ENCODE results near the gene CCL21. TPM values are rescaled to one million over a fixed set of nuclear protein-coding genes. Genes with fewer than 3 reads are reported as not detected.

The CCL21 gene
- total and polyA plus RNA-seq, 2 donors (not counting 1 experiment from before 2014, with no cell fraction given), result not detected

DNA sequence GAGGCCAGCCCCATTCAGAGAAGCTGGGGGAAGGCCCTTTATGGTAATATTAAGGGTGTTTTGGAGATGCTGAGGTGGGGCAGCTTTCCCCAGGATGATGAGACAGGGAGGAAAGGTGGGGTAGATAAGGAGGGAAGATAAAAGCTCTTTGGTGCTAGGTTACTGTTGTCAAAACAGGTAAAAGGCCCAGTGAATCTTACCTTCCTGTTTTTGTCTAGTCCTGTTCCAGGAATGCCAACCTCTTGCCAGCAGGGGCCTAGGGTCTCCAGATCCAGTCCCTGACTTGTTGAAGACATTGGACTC, 46.7 kb downstream of the CCL21 start:
- H3K27ac ChIP-seq (ENCODE audit: insufficient read depth, low read length), result no peak overlapping the region
- no peaks in the 10 kb centered on the region for H3K27me3 ChIP-seq (ENCODE audit: control insufficient read depth, insufficient read depth, low read length)
- H3K9me3 ChIP-seq (ENCODE audit: control insufficient read depth, insufficient read depth, low read depth, low read length), result no peaks in the 10 kb centered on the region
- no peak overlapping the region for H3K4me2 ChIP-seq (ENCODE audit: extremely low read depth, insufficient read depth, low read length)
- TF ChIP-seq CTCF (conservative IDR thresholded peaks at IDR 0.05 in 1 of 2, IDR thresholded peaks at IDR 0.05 in 1 of 2; ENCODE audit: low read depth in 1 of 2, low read length in 2 of 2) (no peak), EZH2 (IDR thresholded peaks at IDR 0.05; ENCODE audit: low read length, missing control alignments) (no peak)
- no peaks in the 10 kb centered on the region for H4K20me1 ChIP-seq (ENCODE audit: control insufficient read depth, extremely low read depth, insufficient read depth, low read length)
- H3K79me2 ChIP-seq (ENCODE audit: control insufficient read depth, insufficient read depth, low read length), result peaks cover 17% of the 10 kb centered on the region
- no peak overlapping the region for H3K4me3 ChIP-seq (replicated peaks in 1 of 4; ENCODE audit: control extremely low read depth in 1 of 4, insufficient read depth in 1 of 4, low read depth in 3 of 4, low read length in 4 of 4)
- H3K4me1 ChIP-seq (ENCODE audit: control insufficient read depth, extremely low read depth, insufficient read depth, low read length), result peaks cover 9% of the 10 kb centered on the region
- peaks cover 3% of the 10 kb centered on the region for H3K36me3 ChIP-seq (ENCODE audit: control insufficient read depth, insufficient read depth, low read length)
- no peak overlapping the region for H3K9ac ChIP-seq (ENCODE audit: insufficient read depth, low read length)
- H2AFZ ChIP-seq (ENCODE audit: low read length), result no peak overlapping the region
- DNase-seq (ENCODE audit: low read depth in 2 of 2), result no peak

- TF ChIP-seq CTCF (conservative IDR thresholded peaks at IDR 0.05 in 1 of 2, IDR thresholded peaks at IDR 0.05 in 1 of 2; ENCODE audit: low read depth in 1 of 2, low read length in 2 of 2) (no peak), EZH2 (IDR thresholded peaks at IDR 0.05; ENCODE audit: low read length, missing control alignments) (no peak)
- Histone ChIP-seq H3K4me3 (replicated peaks in 1 of 4; ENCODE audit: control extremely low read depth in 1 of 4, insufficient read depth in 1 of 4, low read depth in 3 of 4, low read length in 4 of 4) (no peak within 1 kb of the TSS), H3K27ac (ENCODE audit: insufficient read depth, low read length) (no peak within 1 kb of the TSS), H3K36me3 (ENCODE audit: control insufficient read depth, insufficient read depth, low read length) (peaks cover 1% of the 10 kb centered on the region), H3K4me1 (ENCODE audit: control insufficient read depth, extremely low read depth, insufficient read depth, low read length) (peaks cover 9% of the 10 kb centered on the region), H3K79me2 (ENCODE audit: control insufficient read depth, insufficient read depth, low read length) (peaks cover 13% of the 10 kb centered on the region), H2AFZ (ENCODE audit: low read length) (no peak within 1 kb of the TSS), H3K9me3 (ENCODE audit: control insufficient read depth, insufficient read depth, low read depth, low read length) (no peaks in the 10 kb centered on the region), H3K27me3 (ENCODE audit: control insufficient read depth, insufficient read depth, low read length) (no peaks in the 10 kb centered on the region), H3K4me2 (ENCODE audit: extremely low read depth, insufficient read depth, low read length) (no peak within 1 kb of the TSS), H4K20me1 (ENCODE audit: control insufficient read depth, extremely low read depth, insufficient read depth, low read length) (no peaks in the 10 kb centered on the region), H3K9ac (ENCODE audit: insufficient read depth, low read length) (no peak within 1 kb of the TSS)
- DNase-seq (ENCODE audit: low read depth in 2 of 2), result no peak
Observed at GRCh38 chr9:34662526-34663302, 47.2 kb downstream of the CCL21 start, which contains the start of gene CCL27. Gene CCL27 (minus strand): TSS chr9:34662657. CDS start chr9:34662633, 24 bp downstream.

- H4K20me1 ChIP-seq (ENCODE audit: control insufficient read depth, extremely low read depth, insufficient read depth, low read length), result no peaks in the 10 kb centered on the region
- H3K4me1 ChIP-seq (ENCODE audit: control insufficient read depth, extremely low read depth, insufficient read depth, low read length), result peaks cover 4% of the 10 kb centered on the region
- no peaks in the 10 kb centered on the region for H3K27me3 ChIP-seq (ENCODE audit: control insufficient read depth, insufficient read depth, low read length)
- H3K36me3 ChIP-seq (ENCODE audit: control insufficient read depth, insufficient read depth, low read length), result no peaks in the 10 kb centered on the region
- no peak overlapping the region for H3K27ac ChIP-seq (ENCODE audit: insufficient read depth, low read length)
- no peak overlapping the region for H3K4me2 ChIP-seq (ENCODE audit: extremely low read depth, insufficient read depth, low read length)
- DNase-seq (ENCODE audit: low read depth in 2 of 2), result no peak
- H3K4me3 ChIP-seq (replicated peaks in 1 of 4; ENCODE audit: control extremely low read depth in 1 of 4, insufficient read depth in 1 of 4, low read depth in 3 of 4, low read length in 4 of 4), result no peak overlapping the region
- H3K9ac ChIP-seq (ENCODE audit: insufficient read depth, low read length), result no peak overlapping the region
- H2AFZ ChIP-seq (ENCODE audit: low read length), result no peak overlapping the region
- no peaks in the 10 kb centered on the region for H3K9me3 ChIP-seq (ENCODE audit: control insufficient read depth, insufficient read depth, low read depth, low read length)
- no peak for TF ChIP-seq EZH2 (IDR thresholded peaks at IDR 0.05; ENCODE audit: low read length, missing control alignments)
- no peak for TF ChIP-seq CTCF (conservative IDR thresholded peaks at IDR 0.05 in 1 of 2, IDR thresholded peaks at IDR 0.05 in 1 of 2; ENCODE audit: low read depth in 1 of 2, low read length in 2 of 2)
- H3K79me2 ChIP-seq (ENCODE audit: control insufficient read depth, insufficient read depth, low read length), result no peaks in the 10 kb centered on the region
Observed at GRCh38 chr9:34659592-34660253, 50.2 kb downstream of the CCL21 start.
